ENCODE data around the gene TAF13.
"Not testable (repeated sequence)": the region's sequence is repeated elsewhere in the genome, so short reads cannot be mapped to it uniquely, and the experiment has no call there.

DNA sequence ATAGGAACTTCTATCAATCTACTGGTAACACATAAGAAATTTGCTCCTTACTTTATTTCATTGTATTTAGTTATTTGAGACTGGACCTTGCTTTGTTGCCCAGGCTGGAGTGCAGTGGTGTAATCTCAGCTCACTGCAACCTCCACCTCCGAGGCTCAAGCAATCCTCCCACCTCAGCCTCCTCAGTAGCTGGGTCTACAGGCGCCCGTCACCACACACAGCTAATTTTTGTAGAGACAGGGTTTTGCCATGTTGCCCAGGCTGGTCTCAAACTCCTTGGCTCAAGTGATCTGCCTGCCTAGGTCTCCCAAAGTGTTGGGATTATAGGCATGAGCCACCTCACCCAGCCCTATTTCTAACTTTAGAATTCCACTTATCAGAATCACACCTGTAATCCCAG, 23.7 kb downstream of the TAF13 start:
- TF ChIP-seq CTCF (IDR thresholded peaks at IDR 0.05; ENCODE audit: low read depth, low read length); EZH2phosphoT487 (IDR thresholded peaks at IDR 0.05; ENCODE audit: low read depth): not testable (repeated sequence)

Data from OCI-LY3 (cell line).